Dendritic cell treated with granulocyte-macrophage colony-stimulating factor and Interleukin-4, amounts not matched to agents 40 ng/mL and 50 ng/mL, for 4 days (primary cell): Measurements from ENCODE around the gene POLR2H.
A peak's percentile ranks its signal among the peaks of the same experiment; 100 is the strongest.

Source experiments
- H3K27ac Mint-ChIP-seq: one replicate; pipeline ENCODE4 v1.8.0; 2022; ENCODE audit warnings: mild to moderate bottlenecking, mixed read lengths
- H3K27me3 Mint-ChIP-seq: one replicate; pipeline ENCODE4 v1.8.0; 2022; ENCODE audit warnings: mild to moderate bottlenecking, mixed read lengths
- H3K36me3 Mint-ChIP-seq: one replicate; pipeline ENCODE4 v1.8.0; 2022; ENCODE audit warnings: low read depth, mixed read lengths
- H3K4me1 Mint-ChIP-seq: one replicate; pipeline ENCODE4 v1.8.0; 2022; ENCODE audit warnings: low read depth, mixed read lengths
- H3K4me3 Mint-ChIP-seq: one replicate; pipeline ENCODE4 v1.8.0; 2022; ENCODE audit warnings: mild to moderate bottlenecking, moderate library complexity, mixed read lengths
- H3K9me3 Mint-ChIP-seq: one replicate; pipeline ENCODE4 v1.8.0; 2022; ENCODE audit warnings: mixed read lengths
- intact Hi-C: fragments of 100-400 bp; cut with micrococcal nuclease; formaldehyde crosslinking; loops from one replicate; pipeline ENCODE4 v1.15.0; 2022

POLR2H gene

GRCh38 chr3:184361932-184362667, 590 bp downstream of the POLR2H start:
- peaks cover 21% of the 10 kb centered on the region for H3K27me3 Mint-ChIP-seq
- H3K36me3 Mint-ChIP-seq: peaks cover 42% of the 10 kb centered on the region
- H3K9me3 Mint-ChIP-seq: no peaks in the 10 kb centered on the region
- H3K27ac Mint-ChIP-seq: peak overlapping the region; percentile 90
- intact Hi-C loops: loop anchor here (2.0 kb wide), 2 partner anchors 63 to 163 kb away; partner anchors contain the start of gene PSMD2
- peaks cover 42% of the 10 kb centered on the region for H3K4me1 Mint-ChIP-seq
- peak overlapping the region; percentile 86 for H3K4me3 Mint-ChIP-seq

DNA sequence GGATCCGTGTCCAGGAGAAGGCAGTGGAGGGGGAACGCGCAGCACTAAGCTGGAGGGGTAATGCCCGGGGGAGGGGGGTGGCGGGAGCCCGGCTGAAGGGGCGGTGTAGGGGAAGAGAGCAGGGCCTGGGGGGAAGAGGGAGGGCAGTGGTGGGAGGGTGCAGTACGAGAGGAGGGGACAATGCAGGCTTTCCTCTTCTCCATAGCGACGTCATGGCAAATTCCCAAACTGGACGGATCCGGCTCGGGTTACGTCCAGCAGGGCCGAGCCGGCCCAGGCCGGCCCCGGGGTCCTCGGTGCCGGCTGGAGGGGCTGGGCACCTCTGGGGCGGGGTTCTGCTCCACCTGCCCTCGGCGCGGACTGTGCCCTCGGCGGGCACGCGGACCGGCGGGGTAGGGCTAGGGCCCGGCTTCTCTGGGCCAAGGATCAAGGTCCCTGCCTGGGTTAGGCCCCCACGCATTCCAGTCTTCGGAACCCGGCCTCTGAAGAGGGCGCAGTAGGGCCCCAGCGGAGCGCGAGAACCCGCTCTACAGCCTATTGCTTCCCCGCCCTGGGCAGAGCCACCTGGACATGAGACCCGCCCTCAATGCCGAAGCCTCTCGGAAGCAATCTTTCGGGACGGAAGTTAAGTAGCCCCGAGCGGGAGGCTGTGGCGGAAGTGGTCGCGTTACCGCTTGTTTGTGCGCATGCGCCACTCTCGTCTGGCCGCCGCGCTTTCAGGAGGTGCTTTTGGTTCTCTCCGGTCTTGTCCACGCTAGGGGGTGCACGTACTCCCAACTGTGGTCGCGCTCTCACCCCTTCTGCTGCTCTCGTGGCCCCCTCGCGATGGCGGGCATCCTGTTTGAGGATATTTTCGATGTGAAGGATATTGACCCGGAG, 1.4 kb downstream of the POLR2H start:
- Mint-ChIP-seq H3K27me3 (peaks cover 21% of the 10 kb centered on the region), H3K4me3 (peak overlapping the region; percentile 86), H3K4me1 (peaks cover 42% of the 10 kb centered on the region), H3K9me3 (no peaks in the 10 kb centered on the region), H3K36me3 (peaks cover 50% of the 10 kb centered on the region), H3K27ac (peak overlapping the region; percentile 90)
- intact Hi-C loops: loop anchor here (2.0 kb wide), 2 partner anchors 64 to 162 kb away; partner anchors contain the start of gene PSMD2

DNA sequence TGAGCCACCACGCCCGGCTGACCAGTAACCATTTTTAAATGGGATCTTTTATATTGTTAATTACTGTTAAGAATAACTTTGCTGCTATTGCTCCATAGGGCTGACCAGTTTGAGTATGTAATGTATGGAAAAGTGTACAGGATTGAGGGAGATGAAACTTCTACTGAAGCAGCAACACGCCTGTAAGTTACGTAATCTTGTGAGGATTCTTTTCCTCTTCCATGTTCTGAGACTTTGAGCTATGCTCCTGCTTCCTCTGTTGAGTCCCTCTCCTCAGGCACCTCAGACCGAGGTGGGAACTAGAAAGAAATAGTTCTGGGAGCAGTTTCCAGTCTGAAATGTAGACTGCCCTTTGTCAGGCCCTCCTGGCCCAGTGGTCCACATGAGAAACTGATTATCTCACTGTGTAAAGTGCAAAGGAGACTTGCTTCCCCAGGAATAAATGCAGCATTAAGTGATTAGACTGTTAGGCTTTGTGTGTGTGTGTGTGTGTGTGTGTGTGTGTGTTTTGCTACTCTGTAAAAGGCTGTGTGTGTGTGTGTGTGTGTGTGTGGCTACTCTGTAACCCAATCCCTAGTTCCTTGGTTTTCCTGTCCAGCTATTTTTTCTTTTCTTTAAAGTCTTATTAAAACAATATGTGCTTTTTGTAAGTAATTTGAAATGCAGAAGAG, 5.2 kb downstream of the POLR2H start:
- Mint-ChIP-seq H3K27ac (no peak overlapping the region), H3K9me3 (no peaks in the 10 kb centered on the region), H3K4me1 (peaks cover 34% of the 10 kb centered on the region), H3K4me3 (no peak overlapping the region), H3K36me3 (peaks cover 76% of the 10 kb centered on the region), H3K27me3 (no peaks in the 10 kb centered on the region)
- intact Hi-C loops: no loop called here

DNA sequence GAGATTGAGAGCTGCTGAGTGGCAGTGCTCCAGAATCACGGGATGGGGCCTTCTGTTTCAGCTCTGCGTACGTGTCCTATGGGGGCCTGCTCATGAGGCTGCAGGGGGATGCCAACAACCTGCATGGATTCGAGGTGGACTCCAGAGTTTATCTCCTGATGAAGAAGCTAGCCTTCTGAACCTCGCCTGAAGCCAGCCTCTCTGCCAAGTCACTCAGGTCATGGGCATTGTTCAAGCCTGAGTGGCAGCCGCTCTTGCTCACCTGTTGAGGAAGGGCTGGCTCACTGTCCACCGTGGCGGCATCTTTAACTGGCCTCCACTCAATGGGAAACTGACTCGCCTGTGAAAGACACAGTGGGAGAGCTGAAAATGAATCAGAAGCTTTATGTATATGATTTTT, 6.6 kb downstream of the POLR2H start:
- H3K4me1 Mint-ChIP-seq: peaks cover 27% of the 10 kb centered on the region
- peaks cover 68% of the 10 kb centered on the region for H3K36me3 Mint-ChIP-seq
- H3K27ac Mint-ChIP-seq: no peak overlapping the region
- H3K9me3 Mint-ChIP-seq: no peaks in the 10 kb centered on the region
- intact Hi-C loops: no loop called here
- no peak overlapping the region for H3K4me3 Mint-ChIP-seq
- H3K27me3 Mint-ChIP-seq: peaks cover 8% of the 10 kb centered on the region

GRCh38 chr3:184368586-184369183, 7.2 kb downstream of the POLR2H start:
- Mint-ChIP-seq H3K9me3 (no peaks in the 10 kb centered on the region), H3K4me3 (no peak overlapping the region), H3K36me3 (peaks cover 62% of the 10 kb centered on the region), H3K27ac (no peak overlapping the region), H3K4me1 (peaks cover 22% of the 10 kb centered on the region), H3K27me3 (peaks cover 13% of the 10 kb centered on the region)
- intact Hi-C loops: no loop called here

- intact Hi-C loops: loop anchor here (1.0 to 5.0 kb wide), 3 partner anchors 46 to 173 kb away; no protein-coding TSS in a partner anchor
Observed at GRCh38 chr3:184371570-184372018, 10.1 kb downstream of the POLR2H start.

GRCh38 chr3:184372296-184372821, 10.8 kb downstream of the POLR2H start:
- Mint-ChIP-seq H3K36me3 (peaks cover 32% of the 10 kb centered on the region), H3K9me3 (no peaks in the 10 kb centered on the region), H3K4me1 (peaks cover 9% of the 10 kb centered on the region), H3K27ac (no peak overlapping the region), H3K27me3 (peaks cover 46% of the 10 kb centered on the region), H3K4me3 (no peak overlapping the region)
- intact Hi-C loops: loop anchor here (5.0 kb wide), 2 partner anchors 45 to 95 kb away; no protein-coding TSS in a partner anchor

More at GRCh38 chr3:184371570-184372018, 10.1 kb downstream of the POLR2H start:
- Mint-ChIP-seq H3K27me3 (peaks cover 38% of the 10 kb centered on the region), H3K27ac (no peak overlapping the region), H3K36me3 (peaks cover 39% of the 10 kb centered on the region), H3K9me3 (no peaks in the 10 kb centered on the region), H3K4me1 (peaks cover 13% of the 10 kb centered on the region), H3K4me3 (no peak overlapping the region)

- H3K4me1 Mint-ChIP-seq: peaks cover 11% of the 10 kb centered on the region
- intact Hi-C loops: loop anchor here (5.0 kb wide), 2 partner anchors 44 to 94 kb away; no protein-coding TSS in a partner anchor
- no peak overlapping the region for H3K27ac Mint-ChIP-seq
- no peaks in the 10 kb centered on the region for H3K9me3 Mint-ChIP-seq
- no peak overlapping the region for H3K4me3 Mint-ChIP-seq
- H3K36me3 Mint-ChIP-seq: peaks cover 26% of the 10 kb centered on the region
- H3K27me3 Mint-ChIP-seq: peaks cover 52% of the 10 kb centered on the region
Observed at GRCh38 chr3:184372911-184373310, 11.4 kb downstream of the POLR2H start.

- peaks cover 12% of the 10 kb centered on the region for H3K4me1 Mint-ChIP-seq
- intact Hi-C loops: loop anchor here (5.0 kb wide), 2 partner anchors 44 to 94 kb away; no protein-coding TSS in a partner anchor
- H3K36me3 Mint-ChIP-seq: peaks cover 21% of the 10 kb centered on the region
- no peak overlapping the region for H3K27ac Mint-ChIP-seq
- H3K27me3 Mint-ChIP-seq: peaks cover 57% of the 10 kb centered on the region
- no peak overlapping the region for H3K4me3 Mint-ChIP-seq
- no peaks in the 10 kb centered on the region for H3K9me3 Mint-ChIP-seq
Observed at GRCh38 chr3:184373422-184373821, 11.9 kb downstream of the POLR2H start.

- H3K36me3 Mint-ChIP-seq: no peaks in the 10 kb centered on the region
- no peak overlapping the region for H3K4me3 Mint-ChIP-seq
- peaks cover 73% of the 10 kb centered on the region for H3K27me3 Mint-ChIP-seq
- peaks cover 16% of the 10 kb centered on the region for H3K4me1 Mint-ChIP-seq
- intact Hi-C loops: no loop called here
- H3K9me3 Mint-ChIP-seq: no peaks in the 10 kb centered on the region
- H3K27ac Mint-ChIP-seq: no peak overlapping the region
Observed at GRCh38 chr3:184375747-184376461, 14.4 kb downstream of the POLR2H start.

GRCh38 chr3:184377374-184377773, 15.9 kb downstream of the POLR2H start:
- H3K9me3 Mint-ChIP-seq: no peaks in the 10 kb centered on the region
- no peaks in the 10 kb centered on the region for H3K36me3 Mint-ChIP-seq
- peaks cover 87% of the 10 kb centered on the region for H3K27me3 Mint-ChIP-seq
- H3K4me1 Mint-ChIP-seq: peaks cover 19% of the 10 kb centered on the region
- H3K4me3 Mint-ChIP-seq: no peak overlapping the region
- H3K27ac Mint-ChIP-seq: no peak overlapping the region
- intact Hi-C loops: no loop called here

- H3K27ac Mint-ChIP-seq: no peak within 1 kb of the TSS
- H3K36me3 Mint-ChIP-seq: no peaks in the 10 kb centered on the region
- H3K4me3 Mint-ChIP-seq: no peak within 1 kb of the TSS
- peaks cover 87% of the 10 kb centered on the region for H3K27me3 Mint-ChIP-seq
- intact Hi-C loops: no loop called here
- no peaks in the 10 kb centered on the region for H3K9me3 Mint-ChIP-seq
- peaks cover 19% of the 10 kb centered on the region for H3K4me1 Mint-ChIP-seq
Observed at GRCh38 chr3:184377882-184378445, 16.5 kb downstream of the POLR2H start, which contains the start of gene THPO. Gene THPO, minus strand, starts transcription at chr3:184378207. Its CDS starts 1,948 bp downstream, at chr3:184376259.
